Measurements from ENCODE around the gene CD86.

GRCh38 chr3:122146466-122146865, 91.3 kb downstream of the CD86 start:
- TF ChIP-seq, protein P1, sequence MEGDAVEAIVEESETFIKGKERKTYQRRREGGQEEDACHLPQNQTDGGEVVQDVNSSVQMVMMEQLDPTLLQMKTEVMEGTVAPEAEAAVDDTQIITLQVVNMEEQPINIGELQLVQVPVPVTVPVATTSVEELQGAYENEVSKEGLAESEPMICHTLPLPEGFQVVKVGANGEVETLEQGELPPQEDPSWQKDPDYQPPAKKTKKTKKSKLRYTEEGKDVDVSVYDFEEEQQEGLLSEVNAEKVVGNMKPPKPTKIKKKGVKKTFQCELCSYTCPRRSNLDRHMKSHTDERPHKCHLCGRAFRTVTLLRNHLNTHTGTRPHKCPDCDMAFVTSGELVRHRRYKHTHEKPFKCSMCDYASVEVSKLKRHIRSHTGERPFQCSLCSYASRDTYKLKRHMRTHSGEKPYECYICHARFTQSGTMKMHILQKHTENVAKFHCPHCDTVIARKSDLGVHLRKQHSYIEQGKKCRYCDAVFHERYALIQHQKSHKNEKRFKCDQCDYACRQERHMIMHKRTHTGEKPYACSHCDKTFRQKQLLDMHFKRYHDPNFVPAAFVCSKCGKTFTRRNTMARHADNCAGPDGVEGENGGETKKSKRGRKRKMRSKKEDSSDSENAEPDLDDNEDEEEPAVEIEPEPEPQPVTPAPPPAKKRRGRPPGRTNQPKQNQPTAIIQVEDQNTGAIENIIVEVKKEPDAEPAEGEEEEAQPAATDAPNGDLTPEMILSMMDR (IDR thresholded peaks at IDR 0.05 in 4 of 5, conservative IDR thresholded peaks at IDR 0.05 in 1 of 5) = no peak
- TF ChIP-seq POLR2A (IDR thresholded peaks at IDR 0.05) = no peak

Measured in gastrocnemius medialis (tissue), 4 donors.